Caco-2 (cell line): ENCODE results near the gene MPHOSPH6. TPM values are rescaled to one million over a fixed set of nuclear protein-coding genes. Genes with fewer than 3 reads are reported as not detected.

Experiments
- BruUV-seq: library from RNA; stranded (reverse); fragments of 400-500 nt; replicated peaks from 2 replicates; lab custom pipeline; 2021; lab: Mats Ljungman, UMichigan
- CTCF ChIA-PET: fragments of 300-600 bp; sonication (Branson Sonifier 250); formaldehyde crosslinking; loops from one replicate; lab custom pipeline; 2022; ENCODE audit warnings: antibody characterized with exemption; lab: Charles Lee
- POLR2A ChIA-PET: fragments of 300-600 bp; sonication (Branson Sonifier 250); formaldehyde crosslinking; loops from one replicate; lab custom pipeline; 2022; ENCODE audit warnings: antibody characterized with exemption; lab: Charles Lee
- DNase-seq, 2 experiments: peaks; one replicate each; pipeline versions ENCODE4 v3.0.0 to v3.0.0-alpha.2; 2020 to 2022
- H3K27me3 ChIP-seq: replicated peaks from 2 replicates; pipeline ENCODE4 v1.6.0; 2011; ENCODE audit warnings: low read length; ENCODE audit not compliant: control insufficient read depth, insufficient read depth
- H3K36me3 ChIP-seq: 2 replicates; pipeline ENCODE4 v1.5.1; 2011; ENCODE audit warnings: low read length; ENCODE audit not compliant: control insufficient read depth, insufficient read depth
- H3K4me1 ChIP-seq: fragments of 250-450 bp; sonication (Bioruptor Pico); 2 replicates; pipeline ENCODE4 v1.5.1; 2020; ENCODE audit warnings: mild to moderate bottlenecking
- H3K4me3 ChIP-seq: 2 replicates; pipeline ENCODE4 v1.5.1; 2011; ENCODE audit warnings: low read depth, mild to moderate bottlenecking, control low read depth, low read length
- H3K9me3 ChIP-seq: fragments of 250-450 bp; sonication (Bioruptor Pico); 2 replicates; pipeline ENCODE4 v1.5.1; 2020; ENCODE audit warnings: mild to moderate bottlenecking, moderate library complexity
- H3K27ac Mint-ChIP-seq: one replicate; pipeline ENCODE4 v1.8.0; 2022; ENCODE audit warnings: mixed read lengths; ENCODE audit not compliant: unreplicated experiment
- H3K27me3 Mint-ChIP-seq: one replicate; pipeline ENCODE4 v1.8.0; 2022; ENCODE audit warnings: mixed read lengths; ENCODE audit not compliant: insufficient read depth, unreplicated experiment
- H3K36me3 Mint-ChIP-seq: one replicate; pipeline ENCODE4 v1.8.0; 2022; ENCODE audit warnings: mild to moderate bottlenecking, mixed read lengths; ENCODE audit not compliant: insufficient read depth, unreplicated experiment
- H3K4me1 Mint-ChIP-seq: one replicate; pipeline ENCODE4 v1.8.0; 2022; ENCODE audit warnings: low read depth, mixed read lengths; ENCODE audit not compliant: unreplicated experiment
- H3K4me3 Mint-ChIP-seq: one replicate; pipeline ENCODE4 v1.8.0; 2022; ENCODE audit warnings: mild to moderate bottlenecking, moderate library complexity, mixed read lengths; ENCODE audit not compliant: unreplicated experiment
- H3K9me3 Mint-ChIP-seq: one replicate; pipeline ENCODE4 v1.8.0; 2022; ENCODE audit warnings: mixed read lengths; ENCODE audit not compliant: unreplicated experiment
- CTCF ChIP-seq, 2 experiments: fragments of 200-600 bp in 1 of 2; IDR thresholded peaks; 1 replicate in 1 of 2; 2 replicates in 1 of 2; pipeline versions ENCODE4 v1.5.1 to v1.8.0; 2011 to 2022; ENCODE audit warnings: antibody characterized with exemption in 1 of 2, control low read depth in 1 of 2, inconsistent platforms in 1 of 2, low read depth in 1 of 2, low read length in 1 of 2, mild to moderate bottlenecking in 1 of 2, moderate library complexity in 1 of 2; ENCODE audit not compliant: insufficient read depth in 1 of 2, severe bottlenecking in 1 of 2, unreplicated experiment in 1 of 2
- intact Hi-C: fragments of 100-400 bp; cut with micrococcal nuclease; formaldehyde crosslinking; loops from one replicate; pipeline ENCODE4 v1.10.0; 2022; ENCODE audit not compliant: unreplicated experiment
- total RNA-seq: library from RNA; stranded (reverse); gene quantifications from 2 replicates; pipeline ENCODE4 v1.2.3, GENCODE V29; 2022

MPHOSPH6 gene
- total RNA-seq, 1 experiment from 2014 or later: 41.9 TPM

GRCh38 chr16:82203198-82203597 is 33.2 kb upstream of the MPHOSPH6 start:
- POLR2A ChIA-PET: no interaction called here
- no peaks in the 10 kb centered on the region for H3K27me3 ChIP-seq
- Mint-ChIP-seq H3K27ac (no peak overlapping the region), H3K9me3 (no peaks in the 10 kb centered on the region), H3K4me3 (no peak overlapping the region), H3K36me3 (no peaks in the 10 kb centered on the region), H3K27me3 (peaks cover 13% of the 10 kb centered on the region), H3K4me1 (no peaks in the 10 kb centered on the region)
- CTCF ChIA-PET: no interaction called here
- no peak for TF ChIP-seq CTCF (IDR thresholded peaks at IDR 0.05; ENCODE audit: insufficient read depth in 1 of 2, low read depth in 1 of 2, low read length in 1 of 2, severe bottlenecking in 1 of 2, unreplicated experiment in 1 of 2)
- no peaks in the 10 kb centered on the region for H3K9me3 ChIP-seq
- no TSS peak for BruUV-seq
- H3K4me1 ChIP-seq: no peaks in the 10 kb centered on the region
- no peak overlapping the region for H3K4me3 ChIP-seq
- intact Hi-C loops: no loop called here
- no peak for DNase-seq
- H3K36me3 ChIP-seq: no peaks in the 10 kb centered on the region

GRCh38 chr16:82201926-82202325 is 31.9 kb upstream of the MPHOSPH6 start:
- ChIA-PET CTCF (no interaction called here), POLR2A (no interaction called here)
- H3K27me3 ChIP-seq: no peaks in the 10 kb centered on the region
- no peaks in the 10 kb centered on the region for H3K9me3 ChIP-seq
- Mint-ChIP-seq H3K27ac (no peak overlapping the region), H3K9me3 (no peaks in the 10 kb centered on the region), H3K4me1 (no peaks in the 10 kb centered on the region), H3K36me3 (no peaks in the 10 kb centered on the region), H3K4me3 (no peak overlapping the region), H3K27me3 (peaks cover 14% of the 10 kb centered on the region)
- H3K4me1 ChIP-seq: no peaks in the 10 kb centered on the region
- DNase-seq: no peak
- intact Hi-C loops: no loop called here
- BruUV-seq: no TSS peak
- H3K4me3 ChIP-seq: no peak overlapping the region
- no peaks in the 10 kb centered on the region for H3K36me3 ChIP-seq
- no peak for TF ChIP-seq CTCF (IDR thresholded peaks at IDR 0.05; ENCODE audit: insufficient read depth in 1 of 2, low read depth in 1 of 2, low read length in 1 of 2, severe bottlenecking in 1 of 2, unreplicated experiment in 1 of 2)

- Mint-ChIP-seq H3K36me3 (no peaks in the 10 kb centered on the region), H3K4me1 (no peaks in the 10 kb centered on the region), H3K9me3 (no peaks in the 10 kb centered on the region), H3K4me3 (no peak overlapping the region), H3K27me3 (peaks cover 10% of the 10 kb centered on the region), H3K27ac (no peak overlapping the region)
- POLR2A ChIA-PET: no interaction called here
- Histone ChIP-seq H3K4me1 (no peaks in the 10 kb centered on the region), H3K36me3 (no peaks in the 10 kb centered on the region), H3K27me3 (no peaks in the 10 kb centered on the region), H3K4me3 (no peak overlapping the region), H3K9me3 (no peaks in the 10 kb centered on the region)
- DNase-seq: no peak
- CTCF ChIA-PET: no interaction called here
- TF ChIP-seq CTCF (IDR thresholded peaks at IDR 0.05; ENCODE audit: insufficient read depth in 1 of 2, low read depth in 1 of 2, low read length in 1 of 2, severe bottlenecking in 1 of 2, unreplicated experiment in 1 of 2): no peak
- BruUV-seq: no TSS peak
- intact Hi-C loops: no loop called here
These were observed 31.3 kb upstream of the MPHOSPH6 start for GRCh38 chr16:82201351-82201750.
